Camera-type eye (tissue), 1 donor: ENCODE data around the gene TMSB15C. TPM values are rescaled to one million over a fixed set of nuclear protein-coding genes. Genes with fewer than 3 reads are reported as not detected.

Experiments used
- total RNA-seq: library from RNA; depleted of rRNA; stranded (reverse); fragments of >200 nt; gene quantifications from one replicate; pipeline ENCODE4 v1.2.3, GENCODE V29; 2014

Gene TMSB15C
- 12.6 TPM for total RNA-seq

DNA sequence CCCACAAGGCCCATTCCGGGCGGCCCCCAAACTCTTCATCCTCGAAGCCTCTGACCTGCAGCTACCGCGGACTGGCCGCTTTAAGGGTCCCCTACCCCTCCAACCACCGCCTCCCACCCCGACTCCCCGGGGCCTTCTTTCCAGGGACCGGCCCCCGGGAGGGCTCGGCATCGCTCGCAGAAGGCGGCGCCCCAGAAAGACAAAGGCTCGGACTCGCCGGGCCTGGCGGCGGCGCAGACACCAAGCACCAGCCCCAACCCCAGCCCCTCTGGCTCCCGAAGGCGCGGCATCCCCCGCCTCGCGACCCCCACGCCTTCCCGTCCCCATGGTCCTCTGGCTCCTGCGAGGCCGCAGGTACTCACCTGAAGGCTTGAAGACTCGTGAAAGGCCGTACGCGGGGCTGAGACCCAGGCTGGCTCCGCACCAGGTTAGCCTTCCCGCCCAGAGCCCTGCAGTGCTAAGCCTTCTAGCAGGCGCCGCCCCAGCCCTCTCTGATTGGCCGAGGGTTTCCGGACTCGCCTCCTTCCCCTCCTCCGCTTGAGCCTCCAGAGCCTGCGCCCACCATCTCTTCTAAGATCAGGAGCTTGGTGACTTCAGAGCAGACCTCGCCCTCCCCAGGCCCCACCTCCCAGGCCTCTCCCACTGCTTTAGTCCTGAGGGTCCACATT, at the start of gene TMSB15C:
TMSB15C (minus strand) TSS at position 459 of the 668 bp plus-strand sequence.

DNA sequence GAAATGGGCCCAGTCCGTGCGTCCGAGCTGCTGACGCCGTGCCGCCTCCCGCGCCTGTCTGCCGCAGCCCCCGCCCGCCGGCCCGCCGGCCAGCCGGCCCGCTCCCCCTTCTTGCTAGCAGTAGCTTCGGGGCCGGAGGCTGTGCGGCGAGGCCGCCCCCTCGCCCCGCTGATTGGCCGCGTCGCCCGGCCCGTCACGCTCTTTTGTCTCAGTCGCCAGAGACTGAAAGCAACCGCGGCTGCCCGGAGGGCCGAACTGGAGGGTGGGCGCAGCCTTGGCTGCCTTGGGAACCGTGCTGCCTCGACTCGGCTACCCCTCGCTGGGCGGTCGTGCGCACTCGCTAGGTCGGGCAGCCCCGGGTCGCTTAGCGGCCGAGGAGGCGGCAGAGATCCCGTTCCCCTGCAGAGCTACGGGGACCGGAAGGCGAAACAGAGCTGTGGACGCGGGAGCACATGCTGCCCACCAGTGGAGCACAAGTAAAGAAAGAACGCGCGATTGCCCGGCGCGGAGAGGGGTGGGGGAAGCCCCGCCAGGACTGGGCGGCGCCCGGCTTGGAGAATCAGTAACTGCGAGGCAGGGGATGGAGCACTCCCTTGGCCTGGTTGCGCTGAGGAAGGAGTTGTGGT, 36.4 kb upstream of the TMSB15C start, which contains the start of gene ZCCHC18:
ZCCHC18 (plus strand) TSS at position 198 of the 626 bp plus-strand sequence. CDS start 1,589 bp downstream, outside the sequence.

DNA sequence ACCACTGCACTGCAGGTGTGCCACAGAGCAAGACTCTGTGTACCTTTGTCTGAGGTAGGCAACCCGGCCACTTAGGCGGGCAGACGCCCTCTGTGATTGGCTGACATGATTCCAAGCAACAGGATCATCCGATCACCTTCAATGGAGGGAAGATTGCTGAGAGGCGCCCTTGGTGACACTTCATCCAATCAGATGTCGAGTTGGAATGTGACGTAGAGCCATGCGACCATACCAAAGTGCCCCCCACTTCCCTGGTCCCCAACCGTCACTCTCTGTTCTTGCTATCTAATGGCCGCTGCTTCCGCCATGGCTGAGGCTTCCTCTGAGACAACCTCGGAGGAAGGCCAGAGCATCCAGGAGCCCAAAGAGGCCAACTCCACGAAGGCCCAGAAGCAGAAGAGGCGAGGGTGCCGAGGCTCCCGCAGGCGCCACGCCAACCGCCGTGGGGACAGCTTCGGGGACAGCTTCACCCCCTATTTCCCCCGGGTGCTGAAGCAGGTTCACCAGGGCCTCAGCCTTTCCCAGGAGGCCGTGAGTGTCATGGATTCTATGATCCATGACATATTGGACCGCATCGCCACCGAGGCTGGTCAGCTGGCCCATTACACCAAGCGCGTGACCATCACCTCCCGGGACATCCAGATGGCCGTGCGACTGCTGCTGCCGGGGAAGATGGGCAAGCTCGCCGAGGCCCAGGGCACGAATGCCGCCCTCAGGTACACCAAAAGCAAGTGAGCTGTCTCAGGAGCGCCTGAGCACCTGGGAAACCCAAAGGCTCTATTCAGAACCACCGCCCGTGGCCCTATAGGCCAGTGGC, 36.1 kb downstream of the TMSB15C start, which contains the start of gene H2BW2:
H2BW2 (plus strand) TSS at position 268 of the 817 bp plus-strand sequence; CDS start at position 307, 39 bp downstream.

Other genes with a start within 250 kb of the TMSB15C start
- gene RAB9B, start 244.0 kb downstream of the TMSB15C start, total RNA-seq, result 18.5 TPM
- 12.9 TPM for gene TMSB15B, start 113.6 kb downstream of the TMSB15C start, total RNA-seq
- not detected for gene H2BW1, start 62.5 kb downstream of the TMSB15C start, total RNA-seq
- gene H2BW2, start 36.3 kb downstream of the TMSB15C start, total RNA-seq, result not detected
- gene ZCCHC18, start 36.3 kb upstream of the TMSB15C start, total RNA-seq, result 8.0 TPM
- gene SLC25A53, start 80.8 kb upstream of the TMSB15C start, total RNA-seq, result 35.8 TPM
- 44.3 TPM for gene FAM199X, start 90.2 kb upstream of the TMSB15C start, total RNA-seq
- gene ESX1, start 178.7 kb upstream of the TMSB15C start, total RNA-seq, result not detected